ENCODE measurements around the gene CELF2. TPM values are rescaled to one million over a fixed set of nuclear protein-coding genes. Genes with fewer than 3 reads are reported as not detected.

The CELF2 gene
- total RNA-seq, 1 experiment from 2014 or later = 0.27 TPM

GRCh38 chr10:11326913-11327616, 309.4 kb downstream of the CELF2 start:
- CTCF ChIA-PET = no interaction called here
- H3K27me3 ChIP-seq (replicated peaks; ENCODE audit: control insufficient read depth, insufficient read depth, low read length) = no peaks in the 10 kb centered on the region
- Mint-ChIP-seq H3K27me3 (ENCODE audit: insufficient read depth, unreplicated experiment) (no peaks in the 10 kb centered on the region), H3K27ac (ENCODE audit: unreplicated experiment) (peak overlapping the region; percentile 76), H3K4me1 (ENCODE audit: low read depth, unreplicated experiment) (peaks cover 46% of the 10 kb centered on the region), H3K4me3 (ENCODE audit: unreplicated experiment) (no peak overlapping the region), H3K9me3 (ENCODE audit: unreplicated experiment) (no peaks in the 10 kb centered on the region), H3K36me3 (ENCODE audit: insufficient read depth, unreplicated experiment) (no peaks in the 10 kb centered on the region)
- no peak for TF ChIP-seq CTCF (IDR thresholded peaks at IDR 0.05; ENCODE audit: insufficient read depth in 1 of 2, low read depth in 1 of 2, low read length in 1 of 2, severe bottlenecking in 1 of 2, unreplicated experiment in 1 of 2)
- H3K9me3 ChIP-seq = no peaks in the 10 kb centered on the region
- no peak for DNase-seq
- no peaks in the 10 kb centered on the region for H3K36me3 ChIP-seq (ENCODE audit: control insufficient read depth, insufficient read depth, low read length)
- peaks cover 28% of the 10 kb centered on the region for H3K4me1 ChIP-seq
- POLR2A ChIA-PET = no interaction called here
- intact Hi-C loops (cut with micrococcal nuclease; ENCODE audit: unreplicated experiment) = no loop called here
- H3K4me3 ChIP-seq (ENCODE audit: low read depth, low read length) = no peak overlapping the region
- BruUV-seq (replicated peaks) = no TSS peak

GRCh38 chr10:11328264-11329061, 310.8 kb downstream of the CELF2 start:
- H3K4me1 ChIP-seq = peaks cover 28% of the 10 kb centered on the region
- no peaks in the 10 kb centered on the region for H3K27me3 Mint-ChIP-seq (ENCODE audit: insufficient read depth, unreplicated experiment)
- ChIA-PET CTCF (interaction anchor here (1.2 kb wide), 1 partner anchor 109 kb away, joined by 3 read pairs; no protein-coding TSS in a partner anchor), POLR2A (no interaction called here)
- H3K9me3 ChIP-seq = no peaks in the 10 kb centered on the region
- H3K36me3 Mint-ChIP-seq (ENCODE audit: insufficient read depth, unreplicated experiment) = no peaks in the 10 kb centered on the region
- no peaks in the 10 kb centered on the region for H3K36me3 ChIP-seq (ENCODE audit: control insufficient read depth, insufficient read depth, low read length)
- no peak overlapping the region for H3K4me3 Mint-ChIP-seq (ENCODE audit: unreplicated experiment)
- TF ChIP-seq CTCF (IDR thresholded peaks at IDR 0.05; ENCODE audit: insufficient read depth in 1 of 2, low read depth in 1 of 2, low read length in 1 of 2, severe bottlenecking in 1 of 2, unreplicated experiment in 1 of 2) = no peak
- H3K27me3 ChIP-seq (replicated peaks; ENCODE audit: control insufficient read depth, insufficient read depth, low read length) = no peaks in the 10 kb centered on the region
- peak overlapping the region; percentile 76 for H3K27ac Mint-ChIP-seq (ENCODE audit: unreplicated experiment)
- intact Hi-C loops (cut with micrococcal nuclease; ENCODE audit: unreplicated experiment) = no loop called here
- H3K9me3 Mint-ChIP-seq (ENCODE audit: unreplicated experiment) = no peaks in the 10 kb centered on the region
- no TSS peak for BruUV-seq (replicated peaks)
- no peak for DNase-seq
- no peak overlapping the region for H3K4me3 ChIP-seq (ENCODE audit: low read depth, low read length)
- H3K4me1 Mint-ChIP-seq (ENCODE audit: low read depth, unreplicated experiment) = peaks cover 51% of the 10 kb centered on the region

- Mint-ChIP-seq H3K36me3 (ENCODE audit: insufficient read depth, unreplicated experiment) (no peaks in the 10 kb centered on the region), H3K27me3 (ENCODE audit: insufficient read depth, unreplicated experiment) (no peaks in the 10 kb centered on the region), H3K9me3 (ENCODE audit: unreplicated experiment) (no peaks in the 10 kb centered on the region), H3K4me3 (ENCODE audit: unreplicated experiment) (no peak overlapping the region), H3K27ac (ENCODE audit: unreplicated experiment) (no peak overlapping the region), H3K4me1 (ENCODE audit: low read depth, unreplicated experiment) (peaks cover 54% of the 10 kb centered on the region)
- ChIA-PET CTCF (interaction anchor here (1.2 kb wide), 1 partner anchor 108 kb away, joined by 3 read pairs; no protein-coding TSS in a partner anchor), POLR2A (no interaction called here)
- intact Hi-C loops (cut with micrococcal nuclease; ENCODE audit: unreplicated experiment) = no loop called here
- no peaks in the 10 kb centered on the region for H3K9me3 ChIP-seq
- no TSS peak for BruUV-seq (replicated peaks)
- no peak overlapping the region for H3K4me3 ChIP-seq (ENCODE audit: low read depth, low read length)
- TF ChIP-seq CTCF (IDR thresholded peaks at IDR 0.05; ENCODE audit: insufficient read depth in 1 of 2, low read depth in 1 of 2, low read length in 1 of 2, severe bottlenecking in 1 of 2, unreplicated experiment in 1 of 2) = no peak
- no peaks in the 10 kb centered on the region for H3K27me3 ChIP-seq (replicated peaks; ENCODE audit: control insufficient read depth, insufficient read depth, low read length)
- no peak for DNase-seq
- H3K36me3 ChIP-seq (ENCODE audit: control insufficient read depth, insufficient read depth, low read length) = no peaks in the 10 kb centered on the region
- peaks cover 33% of the 10 kb centered on the region for H3K4me1 ChIP-seq
Observed at GRCh38 chr10:11329062-11329673, 311.5 kb downstream of the CELF2 start.
